ENCODE measurements around the gene TEX47. TPM values are rescaled to one million over a fixed set of nuclear protein-coding genes. Genes with fewer than 3 reads are reported as not detected.

TEX47 gene
- total RNA-seq, 1 donor from 2014 or later, result not detected

GRCh38 chr7:88756802-88757201 is 38.7 kb downstream of the TEX47 start:
- Mint-ChIP-seq H3K9me3 (no peaks in the 10 kb centered on the region), H3K36me3 (ENCODE audit: low read depth) (no peaks in the 10 kb centered on the region), H3K4me3 (no peak overlapping the region), H3K4me1 (peaks cover 3% of the 10 kb centered on the region), H3K27me3 (peaks cover 15% of the 10 kb centered on the region), H3K27ac (no peak overlapping the region)
- TF ChIP-seq CTCF (IDR thresholded peaks at IDR 0.05), result no peak
- intact Hi-C loops (cut with micrococcal nuclease), result no loop called here
- ATAC-seq (ENCODE audit: low read depth) (no peak), DNase-seq (no peak)
- ChIA-PET CTCF (no interaction called here), POLR2A (no interaction called here)

- CTCF ChIA-PET, result no interaction called here
- no peak overlapping the region for H3K4me3 Mint-ChIP-seq
Measured at GRCh38 chr7:88746126-88746525, 49.4 kb downstream of the TEX47 start.

More at GRCh38 chr7:88746126-88746525, 49.4 kb downstream of the TEX47 start:
- no peak for TF ChIP-seq CTCF (IDR thresholded peaks at IDR 0.05)
- no peaks in the 10 kb centered on the region for H3K4me1 Mint-ChIP-seq
- no peak overlapping the region for H3K27ac Mint-ChIP-seq
- H3K9me3 Mint-ChIP-seq, result peaks cover 2% of the 10 kb centered on the region
- intact Hi-C loops (cut with micrococcal nuclease), result no loop called here
- DNase-seq, result no peak
- POLR2A ChIA-PET, result no interaction called here
- H3K27me3 Mint-ChIP-seq, result no peaks in the 10 kb centered on the region
- ATAC-seq (ENCODE audit: low read depth), result no peak
- H3K36me3 Mint-ChIP-seq (ENCODE audit: low read depth), result no peaks in the 10 kb centered on the region

Other genes starting within 250 kb of the TEX47 start
- gene ZNF804B, start 36.0 kb downstream of the TEX47 start, total RNA-seq, result not detected in 2 replicates

All from activated B cell treated with CpG ODN at 0.5 μM for 24 hours (primary cell).